ENCODE measurements around the gene DAW1. TPM values are rescaled to one million over a fixed set of nuclear protein-coding genes. Genes with fewer than 3 reads are reported as not detected.

Gene DAW1
- total RNA-seq, 1 donor from 2014 or later: 1.5 TPM

GRCh38 chr2:227862227-227862740, 9.1 kb upstream of the DAW1 start:
- peak; percentile 70 for DNase-seq (ENCODE audit: low read depth)

DNA sequence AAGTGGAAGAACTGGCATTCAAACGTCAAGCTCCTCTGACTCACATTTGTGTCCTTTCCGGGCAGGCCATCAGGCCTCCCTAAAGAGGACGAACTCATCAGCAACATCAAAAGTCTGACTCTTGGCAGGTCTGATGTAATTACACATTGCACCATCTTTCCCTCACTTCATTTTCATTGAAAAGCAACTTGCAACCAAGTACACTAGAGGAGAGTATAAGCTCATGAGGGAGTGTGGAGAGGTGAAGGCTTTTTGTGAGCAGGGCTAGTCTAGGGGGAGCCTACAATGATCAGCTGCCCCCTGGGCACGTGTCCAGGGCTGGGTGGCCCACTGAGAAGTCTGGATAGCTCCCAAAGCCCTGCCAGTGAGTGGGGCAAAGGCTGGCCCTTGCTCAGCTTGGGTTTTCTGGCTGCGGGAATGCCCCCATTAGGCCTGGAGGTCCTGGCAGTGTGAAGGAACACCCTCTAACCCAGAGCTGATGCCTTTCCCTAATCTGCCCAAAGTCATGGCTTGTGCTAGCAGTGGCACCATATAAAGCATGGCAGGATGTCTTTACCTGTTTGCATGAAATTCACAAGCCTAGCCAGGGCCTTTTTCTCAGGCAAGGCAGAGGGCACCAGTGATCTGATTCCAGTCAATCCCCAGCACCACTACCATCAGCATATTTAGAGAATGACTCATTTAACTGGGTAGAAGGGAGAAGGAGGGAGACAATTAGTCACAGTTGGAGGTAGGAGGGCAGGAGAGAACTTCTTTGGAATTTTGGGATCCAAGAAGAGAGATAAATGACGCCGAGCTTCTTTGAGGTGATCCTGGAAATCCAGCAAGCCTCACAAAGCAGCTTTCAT, 8.5 kb upstream of the DAW1 start:
- peak; percentile 96 for DNase-seq (ENCODE audit: low read depth)

DNA sequence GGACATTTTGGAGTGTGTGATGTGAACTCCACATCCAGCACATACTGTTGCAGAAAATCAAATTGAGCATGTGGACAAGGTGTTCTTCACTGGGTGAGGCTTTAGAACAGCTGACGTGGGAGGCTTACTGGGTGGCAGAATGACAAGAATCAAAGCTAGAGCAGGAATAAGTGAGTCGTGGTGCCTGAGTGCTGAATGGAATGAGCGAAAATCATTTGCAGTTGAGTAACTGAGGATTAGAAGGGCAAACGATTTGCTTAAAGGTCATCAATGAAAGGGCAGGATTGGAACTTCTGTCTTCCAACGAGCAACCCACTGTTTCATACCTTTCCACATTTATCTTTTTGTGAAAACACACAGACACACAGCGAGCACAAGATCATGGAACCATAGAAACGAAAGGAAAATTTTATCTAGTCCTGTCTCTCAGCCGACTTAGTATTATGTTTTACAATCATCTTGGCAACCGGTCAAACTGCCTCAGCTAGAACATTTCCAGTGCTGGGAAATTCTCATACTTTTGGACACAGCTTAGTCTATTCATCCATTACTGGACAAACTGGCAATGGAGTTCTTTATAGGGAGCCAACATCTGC, 7.2 kb upstream of the DAW1 start:
- DNase-seq (ENCODE audit: low read depth): no peak

DNA sequence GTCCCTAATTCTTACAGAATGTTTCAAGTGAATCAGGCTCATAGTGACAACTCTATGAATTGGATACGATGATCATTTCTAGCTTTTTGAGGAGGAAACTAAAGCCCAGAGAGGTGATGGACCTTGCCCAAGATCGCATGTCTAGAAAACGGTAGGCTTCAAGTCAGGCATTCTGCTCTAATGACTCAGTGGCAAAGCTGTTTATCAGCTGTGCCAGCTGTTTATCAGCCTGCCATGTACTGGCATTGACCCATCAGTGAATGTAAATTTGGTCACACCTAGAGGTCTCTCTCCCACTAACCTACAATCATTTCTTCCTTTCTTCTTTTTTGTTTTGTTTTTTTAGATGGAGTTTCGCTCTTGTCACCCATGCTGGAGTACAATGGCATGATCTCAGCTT, 6.1 kb upstream of the DAW1 start:
- DNase-seq (ENCODE audit: low read depth): no peak

DNA sequence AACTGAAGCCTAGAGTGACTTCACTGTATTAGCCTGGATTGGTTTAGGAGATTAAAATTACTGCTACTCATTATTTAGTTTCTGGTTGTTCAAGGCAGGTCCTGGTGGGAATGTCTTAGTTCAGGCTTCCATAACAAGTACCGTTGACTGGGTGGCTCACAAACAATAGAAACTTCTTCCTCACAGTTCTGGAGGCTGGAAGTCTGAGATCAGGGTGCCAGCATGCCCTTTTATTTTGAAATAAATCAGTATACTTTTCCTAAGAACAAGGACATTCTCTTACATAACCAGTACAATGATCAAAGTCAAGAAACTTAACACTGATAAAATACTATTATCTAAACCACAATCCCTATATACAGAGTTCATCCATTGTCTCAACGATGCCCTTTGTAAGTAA, 4.0 kb upstream of the DAW1 start:
- DNase-seq (ENCODE audit: low read depth): no peak

- DNase-seq (ENCODE audit: low read depth): peak; percentile 67
Measured at GRCh38 chr2:227870710-227871374, 589 bp upstream of the DAW1 start.

DNA sequence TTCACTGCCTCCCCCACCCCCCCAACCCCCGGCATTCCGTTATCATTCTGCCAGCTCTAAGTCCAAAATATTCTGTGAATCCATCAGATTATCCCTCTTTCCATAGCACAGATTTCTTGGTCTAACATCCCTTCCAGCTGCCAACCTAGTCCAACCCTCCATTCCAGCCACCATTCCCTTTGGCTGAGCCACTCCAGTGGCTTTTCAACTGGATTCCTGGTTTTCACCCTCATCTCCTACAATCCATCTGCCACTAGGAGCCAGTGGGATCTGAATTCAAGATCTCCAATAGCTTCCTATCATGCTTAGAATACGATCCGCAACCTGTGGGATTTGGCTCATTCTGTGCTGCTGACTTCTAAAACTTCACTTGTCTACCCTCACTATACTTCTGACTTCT, 1.2 kb downstream of the DAW1 start:
- no peak for DNase-seq (ENCODE audit: low read depth)

- DNase-seq (ENCODE audit: low read depth): no peak
Measured at GRCh38 chr2:227876300-227876801, 4.9 kb downstream of the DAW1 start.

- no peak for DNase-seq (ENCODE audit: low read depth)
Measured at GRCh38 chr2:227877421-227878310, 6.2 kb downstream of the DAW1 start.

GRCh38 chr2:227880460-227880859, 9.0 kb downstream of the DAW1 start:
- no peak for DNase-seq (ENCODE audit: low read depth)

GRCh38 chr2:227881866-227882517, 10.6 kb downstream of the DAW1 start:
- DNase-seq (ENCODE audit: low read depth): peak; percentile 40

GRCh38 chr2:227884511-227884947, 13.1 kb downstream of the DAW1 start:
- DNase-seq (ENCODE audit: low read depth): peak; percentile 77

- no peak for DNase-seq (ENCODE audit: low read depth)
Measured at GRCh38 chr2:227886149-227886548, 14.7 kb downstream of the DAW1 start.

- no peak for DNase-seq (ENCODE audit: low read depth)
Measured at GRCh38 chr2:227888289-227888688, 16.9 kb downstream of the DAW1 start.

DNA sequence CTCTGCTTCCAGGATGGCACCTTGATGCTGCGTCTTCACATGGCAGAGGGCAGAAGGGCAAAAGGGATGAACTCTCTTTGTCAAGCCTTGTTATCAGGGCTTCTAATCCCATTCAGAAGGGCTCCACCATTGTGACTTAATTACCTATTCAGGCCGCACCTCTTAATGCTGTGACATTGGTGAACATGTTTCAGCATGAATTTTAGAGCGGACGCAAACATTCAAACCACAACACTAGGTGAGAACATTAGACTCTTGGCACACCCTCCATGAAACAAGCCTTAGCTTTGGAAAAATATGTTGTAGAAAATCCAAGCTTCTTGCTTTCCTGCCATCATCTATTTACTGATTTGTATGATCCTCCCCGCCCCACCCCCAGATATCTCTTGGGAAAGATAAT, 17.9 kb downstream of the DAW1 start:
- DNase-seq (ENCODE audit: low read depth): no peak

DNA sequence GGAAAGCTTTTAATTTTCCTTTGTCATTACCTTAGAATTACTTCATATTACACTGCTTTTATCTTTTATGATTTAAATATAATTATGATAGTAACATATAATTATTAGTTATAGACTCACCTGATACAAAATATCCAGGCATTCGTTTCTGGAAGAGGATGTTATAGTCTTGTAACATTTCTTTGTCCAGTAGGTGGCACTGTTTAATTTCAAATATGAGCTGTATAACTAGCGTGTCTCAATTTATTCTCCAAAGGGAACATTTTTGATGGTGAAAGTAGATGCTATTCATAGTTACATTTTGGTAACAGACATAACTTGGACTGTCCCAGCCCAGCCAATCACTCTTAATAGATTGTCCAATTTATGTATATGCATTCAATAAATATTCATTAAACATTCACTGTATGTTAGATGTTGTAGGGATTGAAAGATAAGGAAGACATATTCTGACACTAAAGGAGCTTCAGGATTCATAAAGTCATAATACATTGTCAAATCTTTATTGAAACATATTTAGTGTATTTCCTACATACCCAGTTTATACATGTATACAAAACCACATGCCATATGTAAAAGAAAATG, 19.2 kb downstream of the DAW1 start:
- peak; percentile 62 for DNase-seq (ENCODE audit: low read depth)

DNA sequence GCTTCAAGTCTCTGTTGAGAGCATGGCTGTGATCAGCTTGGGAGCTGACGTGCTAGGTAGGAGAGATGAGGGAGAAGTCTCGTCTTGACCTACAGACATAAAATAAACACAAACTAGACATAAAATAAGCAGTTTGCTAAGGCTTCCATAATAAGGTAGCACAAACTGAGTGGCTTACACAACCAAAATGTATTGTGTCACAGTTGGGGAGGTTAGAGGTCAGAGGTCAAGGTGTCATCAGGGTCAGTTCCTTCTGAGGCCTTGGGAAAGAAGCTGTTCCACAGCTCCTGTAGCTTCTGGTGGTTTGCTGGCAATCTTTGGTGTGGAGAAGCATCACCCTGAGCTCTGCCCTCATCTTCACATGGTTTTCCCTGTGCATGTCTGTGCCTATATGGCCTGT, 20.2 kb downstream of the DAW1 start:
- DNase-seq (ENCODE audit: low read depth): no peak

DNA sequence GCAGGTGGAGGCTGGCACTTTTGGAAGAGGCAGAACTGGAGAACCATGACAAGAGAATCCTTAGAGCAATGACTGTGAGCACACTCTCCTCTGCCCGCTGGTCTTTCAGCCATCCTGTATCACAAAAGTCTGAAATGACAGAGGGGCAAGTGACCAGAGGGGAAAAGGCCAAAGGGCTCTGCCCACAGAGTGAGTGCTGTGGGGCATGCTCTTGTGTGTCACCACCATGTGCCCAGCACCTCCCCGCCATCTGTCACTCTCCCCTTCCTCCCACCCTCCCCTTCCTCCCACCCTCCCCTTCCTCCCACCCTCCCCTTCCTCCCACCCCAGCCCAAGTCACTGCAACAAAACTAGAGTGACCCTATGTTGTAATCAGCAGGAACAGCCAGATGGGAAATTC, 31.9 kb downstream of the DAW1 start:
- DNase-seq (ENCODE audit: low read depth): no peak

DNA sequence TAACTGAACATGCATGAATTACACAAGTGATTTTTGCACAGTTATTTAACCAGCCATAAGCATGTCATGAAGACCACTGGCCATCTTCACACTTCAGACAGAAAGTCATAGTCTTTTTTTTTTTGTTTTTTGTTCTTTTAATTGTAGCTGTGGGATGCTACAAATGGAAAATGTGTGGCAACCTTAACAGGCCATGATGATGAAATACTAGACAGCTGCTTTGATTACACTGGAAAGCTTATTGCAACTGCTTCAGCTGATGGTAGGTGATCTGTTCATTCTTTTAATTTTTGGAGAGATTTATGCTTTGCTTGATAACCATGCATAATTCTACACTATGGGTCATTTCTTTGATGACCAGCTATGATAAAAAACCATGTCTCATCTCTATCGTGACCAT, 35.6 kb downstream of the DAW1 start:
- DNase-seq (ENCODE audit: low read depth): no peak

- DNase-seq (ENCODE audit: low read depth): no peak
Measured at GRCh38 chr2:227908266-227909054, 37.0 kb downstream of the DAW1 start.

Measured in renal cortical epithelial cell (primary cell).